GM21367 (cell line): ENCODE results near the gene SUMO3.

Experiments used
- ATAC-seq: cut with Tn5 transposase; IDR thresholded peaks from one replicate; pipeline ENCODE4 v1.9.1; 2021; ENCODE audit not compliant: unreplicated experiment

The SUMO3 gene

GRCh38 chr21:44780767-44781459 lies 36.9 kb downstream of the SUMO3 start:
- ATAC-seq: no peak

DNA sequence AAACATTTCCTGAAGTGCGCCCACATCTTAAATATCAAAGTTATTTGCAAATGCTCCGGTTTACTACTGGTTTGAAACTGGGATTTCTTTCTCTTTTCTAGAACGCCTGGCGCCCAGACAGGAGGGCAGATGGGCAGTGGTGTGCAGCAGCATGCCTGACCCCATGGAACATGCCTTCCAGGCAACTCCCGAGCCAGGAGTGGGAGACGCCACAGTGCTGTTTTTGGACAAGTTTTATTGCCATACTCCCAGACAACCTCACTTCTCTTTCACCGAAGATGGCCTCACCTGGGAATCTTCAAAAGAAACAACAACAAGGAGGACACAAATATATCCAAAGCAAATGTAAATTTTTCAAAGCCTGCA lies 37.7 kb downstream of the SUMO3 start:
- ATAC-seq: no peak

- ATAC-seq: no peak
Observed at GRCh38 chr21:44779417-44780136, 38.3 kb downstream of the SUMO3 start.

GRCh38 chr21:44778983-44779382 lies 38.9 kb downstream of the SUMO3 start:
- no peak for ATAC-seq

DNA sequence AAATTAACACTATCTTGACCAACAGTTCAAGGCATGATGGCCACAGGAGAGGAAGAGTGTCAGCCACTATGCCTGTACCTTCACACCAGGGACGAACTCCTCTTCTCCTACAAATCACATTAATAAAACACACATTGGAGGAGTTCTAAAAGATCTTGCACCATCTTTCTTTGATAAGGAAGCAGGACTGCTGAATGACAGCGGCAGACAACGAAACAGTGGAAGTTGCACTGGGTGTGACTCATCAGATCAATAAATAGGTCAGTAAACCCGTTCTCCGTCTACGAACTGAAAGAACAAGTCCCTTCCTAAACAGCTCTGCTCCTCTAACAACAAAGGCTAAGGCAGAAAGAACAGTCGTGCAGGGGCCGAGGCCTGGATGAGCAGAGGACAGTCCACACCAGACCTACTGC lies 39.4 kb downstream of the SUMO3 start:
- no peak for ATAC-seq

- no peak for ATAC-seq
Observed at GRCh38 chr21:44778094-44778493, 39.8 kb downstream of the SUMO3 start.

- ATAC-seq: no peak
Observed at GRCh38 chr21:44774972-44775371, 42.9 kb downstream of the SUMO3 start.

DNA sequence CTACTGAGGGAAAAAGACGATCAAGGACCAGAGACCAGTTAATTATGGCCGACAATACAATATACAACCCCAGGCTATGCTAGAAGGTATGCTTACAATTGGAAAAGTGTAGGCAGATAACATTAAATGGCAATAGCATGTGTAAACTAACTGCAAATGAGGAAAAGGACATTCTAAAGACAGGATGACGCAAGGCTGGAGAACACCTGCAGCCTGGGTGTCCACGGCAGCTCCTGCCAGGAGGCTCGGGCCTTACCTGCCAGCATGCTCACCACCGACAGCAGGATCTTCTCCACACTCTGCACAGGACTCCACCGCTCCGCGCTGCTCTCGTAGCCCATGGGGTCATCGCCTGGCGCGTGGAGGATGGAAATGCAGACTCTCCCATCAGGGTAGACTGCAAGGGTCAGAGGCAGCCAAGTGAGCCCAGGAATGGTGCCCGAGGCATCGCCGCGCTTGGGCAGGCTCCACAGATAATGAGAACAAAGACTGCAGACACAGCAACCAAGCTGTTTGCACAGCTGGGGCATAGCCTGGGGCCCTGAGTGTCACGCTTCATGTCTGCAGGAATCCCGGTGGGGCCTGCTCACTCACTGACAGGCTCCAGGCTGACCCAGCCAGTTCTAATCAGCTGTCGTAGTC lies 44.5 kb downstream of the SUMO3 start:
- no peak for ATAC-seq

DNA sequence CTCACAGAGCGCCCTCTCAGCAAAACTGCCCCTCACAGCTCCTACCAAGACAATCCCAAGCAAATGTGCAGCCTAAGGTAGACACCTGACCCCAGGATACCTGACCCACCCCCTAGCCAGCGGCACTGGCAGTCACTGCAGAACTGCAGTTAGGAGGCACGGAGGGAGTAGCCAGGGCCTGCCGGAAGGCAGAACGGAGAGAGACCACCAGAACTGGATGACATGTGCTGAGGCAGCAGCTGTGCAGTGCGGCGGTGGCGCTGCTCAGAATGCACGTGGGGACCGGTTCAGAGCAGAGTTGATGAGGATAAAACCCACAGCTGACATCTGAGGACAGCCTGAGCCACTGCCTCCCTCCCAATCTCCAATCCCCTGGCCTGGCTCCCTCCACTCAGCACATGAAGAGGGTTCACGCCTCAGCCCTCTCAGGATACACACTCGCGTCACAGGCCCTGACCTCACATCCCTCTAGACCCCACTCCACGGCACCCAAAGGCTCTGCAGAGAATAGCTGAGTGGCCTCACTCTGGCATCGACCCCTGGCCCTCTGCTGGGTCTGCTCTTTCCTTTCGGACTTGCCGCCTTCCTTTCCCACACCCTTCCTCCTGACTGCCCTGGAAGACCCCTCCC lies 45.9 kb downstream of the SUMO3 start:
- no peak for ATAC-seq

DNA sequence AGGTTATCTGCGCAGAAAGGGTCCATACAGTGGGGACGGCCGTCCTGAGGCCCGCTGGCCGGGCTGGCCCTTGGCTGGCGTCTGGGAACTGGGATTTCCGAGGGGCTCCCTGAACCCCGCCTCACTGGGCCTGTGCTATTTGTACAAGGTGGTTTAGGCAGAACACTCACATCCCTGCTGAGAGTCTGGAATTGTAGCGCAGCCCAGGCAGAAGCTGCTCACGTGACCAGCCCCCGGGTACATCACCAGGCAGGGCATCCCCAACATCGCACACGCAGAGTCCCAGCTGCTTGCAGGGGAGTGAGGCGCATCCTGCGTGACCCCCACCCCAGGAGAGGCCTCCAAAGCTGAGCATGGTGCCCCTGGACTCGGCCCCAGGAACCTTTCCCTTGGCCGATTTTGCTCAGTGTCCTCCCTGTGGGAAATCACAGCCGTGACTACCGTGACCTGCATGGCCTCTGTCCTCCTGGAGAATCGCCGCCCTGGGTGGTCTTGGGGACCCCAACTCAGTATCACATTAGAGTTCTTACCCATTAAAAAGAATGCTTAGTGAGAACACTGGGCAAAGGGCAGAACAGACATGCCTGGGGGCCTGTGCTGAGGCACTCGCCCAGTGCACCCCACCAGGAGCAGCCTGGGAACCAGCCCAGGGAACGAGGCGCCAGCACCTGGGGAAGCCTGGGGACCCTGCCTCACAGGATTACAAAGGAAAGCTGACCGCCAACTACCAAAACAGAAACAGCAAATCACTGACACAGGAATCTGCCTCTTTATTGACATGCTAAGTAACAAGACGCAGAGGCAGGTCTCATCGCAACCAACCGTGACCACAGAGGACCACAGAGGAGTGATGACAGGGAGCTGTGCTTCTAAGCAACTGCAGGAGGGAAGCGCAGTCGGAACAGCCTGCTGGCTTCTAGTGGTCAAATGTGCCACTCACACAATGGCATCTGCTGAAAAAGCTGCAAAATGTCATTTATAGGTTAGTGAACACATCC lies 49.7 kb downstream of the SUMO3 start:
- ATAC-seq: no peak

- no peak for ATAC-seq
Observed at GRCh38 chr21:44766818-44767354, 51.0 kb downstream of the SUMO3 start.

DNA sequence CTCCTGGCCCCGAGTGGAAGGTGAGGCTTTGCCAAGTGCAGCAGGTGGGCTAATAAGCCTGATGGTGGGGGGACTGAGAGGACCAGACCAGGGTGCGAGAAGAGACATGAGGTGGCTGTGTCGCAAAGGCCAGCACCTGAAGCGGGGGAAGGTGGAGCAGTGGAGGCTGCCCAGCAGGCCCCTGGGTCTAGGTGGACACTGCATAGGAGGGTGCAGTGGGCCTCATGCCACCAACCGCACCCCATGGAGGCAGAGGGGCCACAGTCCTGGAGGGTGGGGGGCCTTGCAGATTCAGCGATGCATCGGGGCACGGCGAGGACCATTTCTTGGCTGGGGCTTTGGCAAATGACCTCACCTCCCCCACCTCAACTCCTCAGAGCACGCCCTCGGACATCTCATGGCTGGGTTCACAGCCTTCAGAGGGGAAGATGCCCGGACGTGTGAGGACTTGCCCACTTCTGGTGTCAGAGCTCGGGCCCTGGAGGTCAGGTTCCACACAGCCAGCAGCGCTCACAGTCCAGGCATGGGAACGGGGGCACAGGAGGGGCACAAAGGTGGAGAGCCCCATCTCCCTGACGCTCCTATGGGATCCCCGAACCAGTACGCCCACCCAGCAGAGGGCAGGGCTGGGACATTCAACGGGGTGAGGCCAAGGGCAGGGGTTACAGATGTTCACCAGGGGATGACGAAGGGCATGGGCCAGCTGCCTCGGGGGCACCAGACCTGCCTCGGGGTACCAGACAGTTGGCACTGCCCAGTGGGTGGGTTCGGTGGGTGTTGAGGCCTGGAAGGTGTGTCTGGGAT lies 51.6 kb downstream of the SUMO3 start:
- no peak for ATAC-seq

GRCh38 chr21:44765231-44766013 lies 52.4 kb downstream of the SUMO3 start:
- no peak for ATAC-seq

DNA sequence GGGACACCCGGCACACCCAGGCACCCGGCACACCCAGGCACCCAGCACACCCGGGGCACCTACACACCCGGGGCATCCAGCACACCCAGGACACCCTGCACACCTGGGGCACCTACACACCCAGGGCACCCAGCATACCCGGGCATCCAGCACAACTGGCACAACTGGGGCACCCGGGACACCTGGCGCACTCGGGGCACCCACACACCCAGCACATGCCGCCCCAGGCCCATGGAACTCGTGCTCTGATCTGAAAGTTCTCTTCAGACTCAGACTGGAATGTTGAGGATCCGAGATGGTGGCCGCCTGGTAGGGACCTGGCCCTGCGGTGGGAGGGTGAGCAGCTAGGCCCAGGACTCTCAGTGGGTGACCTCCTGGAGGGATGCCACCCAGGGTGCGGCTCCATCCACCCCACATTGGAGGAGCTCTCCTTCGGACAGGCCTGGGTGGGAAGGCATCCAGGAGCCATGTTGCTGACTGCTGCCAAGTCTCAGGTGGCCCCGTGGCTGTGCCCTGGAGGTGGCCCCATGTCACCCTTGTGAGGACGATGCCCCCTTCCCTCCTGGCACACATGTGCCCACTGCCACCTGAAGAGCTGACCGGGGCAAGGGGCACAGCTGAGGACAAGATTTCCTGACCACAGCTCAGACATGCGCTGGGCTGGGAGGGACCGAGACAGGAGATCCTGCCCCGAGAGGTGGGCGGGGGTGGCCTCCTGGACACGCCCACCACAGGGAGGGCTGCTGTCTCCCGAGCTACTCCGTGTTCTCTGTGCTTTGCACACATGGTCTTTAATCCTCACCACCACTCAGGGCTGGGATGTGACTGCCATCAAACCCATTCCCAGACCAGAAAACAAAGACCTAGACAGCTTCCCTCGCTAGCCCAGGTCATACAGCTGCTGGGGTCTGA lies 53.3 kb downstream of the SUMO3 start:
- no peak for ATAC-seq

GRCh38 chr21:44763451-44764318 lies 54.2 kb downstream of the SUMO3 start:
- ATAC-seq: no peak

- no peak for ATAC-seq
Observed at GRCh38 chr21:44763050-44763378, 54.8 kb downstream of the SUMO3 start.
